GM12878 (cell line): ENCODE data around the gene EXD3. TPM values are rescaled to one million over a fixed set of nuclear protein-coding genes. Genes with fewer than 3 reads are reported as not detected.

Experiments used
- ATAC-seq: fragments of 200-7000 bp; cut with Tn5 transposase; 3 replicates; pipeline ENCODE4 v1.9.1; 2020; ENCODE audit warnings: mild to moderate bottlenecking, moderate library complexity
- BruUV-seq: library from RNA; stranded (reverse); fragments of 400-500 nt; replicated peaks from 2 replicates; lab custom pipeline; 2021; lab: Mats Ljungman, UMichigan
- CTCF ChIA-PET: fragments of 300-600 bp; sonication (Branson Sonifier 250); formaldehyde crosslinking; extraction: SDS; loops from one replicate; lab custom pipeline; 2021; ENCODE audit warnings: inconsistent platforms; lab: Yijun Ruan, JAX
- POLR2A ChIA-PET: fragments of 350-600 bp; formaldehyde crosslinking; extraction: SDS; loops from one replicate; lab custom pipeline; 2021; ENCODE audit warnings: inconsistent platforms; lab: Charles Lee
- RAD21 ChIA-PET: fragments of 300-600 bp; sonication (Branson Sonifier 250); formaldehyde crosslinking; loops from one replicate; lab custom pipeline; 2023; ENCODE audit warnings: antibody characterized with exemption; ENCODE audit not compliant: unreplicated experiment; lab: Charles Lee
- SMC1A ChIA-PET: fragments of 300-600 bp; sonication (Branson Sonifier 250); formaldehyde crosslinking; loops from one replicate; lab custom pipeline; 2023; ENCODE audit not compliant: unreplicated experiment, uncharacterized antibody; lab: Charles Lee
- DNase-seq: peaks from one replicate; pipeline ENCODE4 v3.0.0-alpha.2; 2011; ENCODE audit warnings: low read depth, low spot score
- FAIRE-seq: peaks from 3 replicates; lab custom pipeline; 2011; peaks lifted over from hg19 to GRCh38; lab: Jason Lieb, UNC
- H2AFZ ChIP-seq: 2 replicates; pipeline ENCODE4 v1.6.0; 2011; ENCODE audit warnings: low read depth, low read length, control low read depth; ENCODE audit not compliant: control insufficient read depth
- H3K27ac ChIP-seq: 2 replicates; pipeline ENCODE4 v1.5.1; 2011; ENCODE audit warnings: control low read depth; ENCODE audit not compliant: control insufficient read depth, insufficient read depth
- H3K27me3 ChIP-seq, 2 experiments: replicated peaks in 1 of 2; 2 replicates each; pipeline versions ENCODE4 v1.6.0 to v1.6.1; 2011; ENCODE audit warnings: low read length in 1 of 2; ENCODE audit not compliant: control insufficient read depth in 2 of 2, insufficient read depth in 2 of 2
- H3K36me3 ChIP-seq, 2 experiments: 2 replicates each; pipeline ENCODE4 v1.5.1; 2011; ENCODE audit warnings: low read length in 1 of 2; ENCODE audit not compliant: control insufficient read depth in 2 of 2, insufficient read depth in 2 of 2
- H3K4me1 ChIP-seq: 2 replicates; pipeline ENCODE4 v1.6.1; 2011; ENCODE audit warnings: mild to moderate bottlenecking, low read length, moderate library complexity, mixed read lengths; ENCODE audit not compliant: control insufficient read depth, insufficient read depth
- H3K4me2 ChIP-seq: 2 replicates; pipeline ENCODE4 v1.6.0; 2011; ENCODE audit warnings: control low read depth; ENCODE audit not compliant: control insufficient read depth, insufficient read depth
- H3K4me3 ChIP-seq: fragments of 200-600 bp; sonication (generic); 2 replicates; pipeline ENCODE4 v1.5.1; 2016
- H3K79me2 ChIP-seq: 2 replicates; pipeline ENCODE4 v1.6.0; 2011; ENCODE audit warnings: low read length; ENCODE audit not compliant: control insufficient read depth, insufficient read depth
- H3K9ac ChIP-seq: 2 replicates; pipeline ENCODE4 v1.8.0; 2011; ENCODE audit warnings: low read length, control low read depth, mixed read lengths; ENCODE audit not compliant: control insufficient read depth, insufficient read depth
- H3K9me3 ChIP-seq: replicated peaks from 3 replicates; pipeline ENCODE4 v1.5.1; 2011; ENCODE audit warnings: mild to moderate bottlenecking, low read length; ENCODE audit not compliant: control insufficient read depth, insufficient read depth
- H4K20me1 ChIP-seq: 2 replicates; pipeline ENCODE4 v1.6.0; 2011; ENCODE audit not compliant: control insufficient read depth, insufficient read depth
- BRCA1 ChIP-seq: IDR thresholded peaks from 2 replicates; pipeline ENCODE4 v1.6.1; 2011; ENCODE audit warnings: low read depth, low read length, improper control_type of control experiment
- DPF2 ChIP-seq: fragments of 450-650 bp; IDR thresholded peaks from 2 replicates; pipeline ENCODE4 v1.6.1; 2017; ENCODE audit warnings: mild to moderate bottlenecking
- EED ChIP-seq: sonication (generic); IDR thresholded peaks from 2 replicates; pipeline ENCODE4 v1.6.1; 2016; ENCODE audit warnings: antibody characterized with exemption, low read depth
- EGR1 ChIP-seq, 2 experiments: IDR thresholded peaks; 1 replicate in 1 of 2; 2 replicates in 1 of 2; pipeline ENCODE4 v1.6.1; 2011 to 2012; ENCODE audit warnings: low read depth in 2 of 2, low read length in 2 of 2, borderline replicate concordance in 1 of 2, mild to moderate bottlenecking in 1 of 2, moderate library complexity in 1 of 2
- EP300 ChIP-seq, 2 experiments: fragments of 150-350 bp in 1 of 2; IDR thresholded peaks; 2 replicates each; pipeline ENCODE4 v1.6.1; 2011 to 2012; ENCODE audit warnings: low read depth in 2 of 2, low read length in 2 of 2, borderline replicate concordance in 1 of 2, improper control_type of control experiment in 1 of 2, inconsistent platforms in 1 of 2; ENCODE audit not compliant: control insufficient read depth in 1 of 2
- EZH2 ChIP-seq: IDR thresholded peaks from 2 replicates; pipeline ENCODE4 v1.6.1; 2012; ENCODE audit warnings: low read depth, mild to moderate bottlenecking, control low read depth, inconsistent platforms, low read length, borderline replicate concordance; ENCODE audit not compliant: control insufficient read depth
- LARP7 ChIP-seq: fragments of 450-650 bp; IDR thresholded peaks from 2 replicates; pipeline ENCODE4 v1.6.1; 2017; ENCODE audit warnings: mild to moderate bottlenecking
- MAX ChIP-seq: IDR thresholded peaks from 2 replicates; pipeline ENCODE4 v1.6.1; 2012; ENCODE audit warnings: low read depth, low read length, improper control_type of control experiment
- MEF2B ChIP-seq: fragments of 450-650 bp; IDR thresholded peaks from 2 replicates; pipeline ENCODE4 v1.6.1; 2018; ENCODE audit warnings: mild to moderate bottlenecking, moderate library complexity; ENCODE audit not compliant: partially characterized antibody, poor library complexity, severe bottlenecking
- MTA2 ChIP-seq: fragments of 450-650 bp; IDR thresholded peaks from 2 replicates; pipeline ENCODE4 v1.6.1; 2016; ENCODE audit warnings: low read depth, mild to moderate bottlenecking, moderate library complexity
- PKNOX1 ChIP-seq: fragments of 450-650 bp; IDR thresholded peaks from 2 replicates; pipeline ENCODE4 v1.6.1; 2016; ENCODE audit warnings: mild to moderate bottlenecking
- SP1 ChIP-seq: IDR thresholded peaks from one replicate; pipeline ENCODE4 v1.6.1; 2011; ENCODE audit warnings: low read depth, low read length
- SRF ChIP-seq, 2 experiments: IDR thresholded peaks; 2 replicates each; pipeline ENCODE4 v1.6.1; 2011; ENCODE audit warnings: low read depth in 2 of 2, low read length in 2 of 2, mild to moderate bottlenecking in 1 of 2, moderate library complexity in 1 of 2
- STAT3 ChIP-seq: IDR thresholded peaks from 2 replicates; pipeline ENCODE4 v1.6.1; 2011; ENCODE audit warnings: low read depth, low read length, improper control_type of control experiment
- TCF12 ChIP-seq: IDR thresholded peaks from 2 replicates; pipeline ENCODE4 v1.6.1; 2011; ENCODE audit warnings: low read depth, mild to moderate bottlenecking, low read length
- ZNF687 ChIP-seq: fragments of 450-650 bp; IDR thresholded peaks from 2 replicates; pipeline ENCODE4 v1.6.1; 2017; ENCODE audit warnings: mild to moderate bottlenecking, moderate library complexity
- WGBS: methylation state at CpG from one replicate; pipeline ENCODE4 v1.1.6; 2016; ENCODE audit warnings: low lambda C conversion rate; ENCODE audit not compliant: insufficient replicate concordance, insufficient coverage; ENCODE audit errors: missing lambda C conversion rate; 5-methylcytosine and 5-hydroxymethylcytosine counted together
- in situ Hi-C: fragments of 300-500 bp; cut with MboI; formaldehyde crosslinking; loops from 9 replicates; pipeline ENCODE4 v1.14.3; 2018; ENCODE audit warnings: mixed read lengths
- intact Hi-C: fragments of 100-400 bp; cut with micrococcal nuclease; formaldehyde crosslinking; loops from one replicate; pipeline ENCODE4 v1.14.2; 2022; ENCODE audit not compliant: unreplicated experiment
- polyA plus RNA-seq, 11 experiments: library from polyadenylated mRNA; depleted of rRNA in 4 of 11; unstranded in 6 of 11; stranded (reverse) in 5 of 11; fragments of >200 nt; fragmentation: Nextera tagmentation in 4 of 11; fragmentation: Illumina TruSeq in 1 of 11; extraction: Ambion mirVana in 4 of 11; extraction: Trizol in 1 of 11; gene quantifications; 1 replicate in 1 of 11; 2 replicates in 10 of 11; pipeline versions ENCODE4 v1.2.1 to v1.2.3, GENCODE V29; 2011 to 2016; ENCODE audit warnings: inconsistent platforms in 2 of 11, missing spikeins in 2 of 11, low read depth in 1 of 11
- total RNA-seq, 4 experiments: library from RNA; depleted of rRNA in 3 of 4; stranded (reverse); fragments of >200 nt in 3 of 4; fragmentation: Illumina TruSeq in 1 of 4; extraction: Trizol in 1 of 4; gene quantifications; 2 replicates each; pipeline versions ENCODE4 v1.2.1 to v1.2.3, GENCODE V29; 2013 to 2021

EXD3 gene
- total and polyA plus RNA-seq, 10 of the 15 experiments (the other 5 are each of a cell fraction or from before 2014, with no cell fraction given) = 0.21 to 7.1 (median 3.6) TPM

GRCh38 chr9:137412431-137412830, 10.5 kb downstream of the EXD3 start (continued):
- no peak for TF ChIP-seq BRCA1
- no peak for TF ChIP-seq DPF2
- TF ChIP-seq MAX = no peak
- TF ChIP-seq STAT3 = no peak
- no peak for TF ChIP-seq PKNOX1
- TF ChIP-seq EGR1 (IDR thresholded peaks at IDR 0.05; ENCODE audit: borderline replicate concordance in 1 of 2, low read depth in 2 of 2, low read length in 2 of 2) = no peak

- peak overlapping the region; percentile 38; the same call in 1 of the 2 replicates for H3K4me3 ChIP-seq
- peak; percentile 70 for FAIRE-seq
- in situ Hi-C loops (no loop called here), intact Hi-C loops (no loop called here)
- H3K79me2 ChIP-seq = peaks cover 2% of the 10 kb centered on the region
- peaks cover 29% of the 10 kb centered on the region for H3K4me1 ChIP-seq
- no peaks in the 10 kb centered on the region for H3K36me3 ChIP-seq
- ChIA-PET POLR2A (interaction anchor here (1.7 kb wide), 1 partner anchor 96 kb away, joined by 4 read pairs; no protein-coding TSS in a partner anchor), RAD21 (interaction anchor here (1.6 kb wide), 1 partner anchor 11 kb away, joined by 4 read pairs; the partner anchor contains the start of gene EXD3), SMC1A (interaction anchor here (0.8 to 1.3 kb wide), 2 partner anchors 10 to 109 kb away, joined by 3 to 4 read pairs; partner anchors contain the start of gene NRARP), CTCF (interaction anchor here (1.2 to 1.3 kb wide), 2 partner anchors 11 to 110 kb away, joined by 4 to 5 read pairs; partner anchors contain the start of genes EXD3, NOXA1 and NRARP)
- H2AFZ ChIP-seq = no peak overlapping the region
- no peak overlapping the region; the same call in 1 of the 2 replicates for H3K9ac ChIP-seq
- ATAC-seq = peak; percentile 72
- H3K27ac ChIP-seq = peak overlapping the region; percentile 62
- DNase-seq = peak; percentile 43
- H3K9me3 ChIP-seq = no peaks in the 10 kb centered on the region
- H3K4me2 ChIP-seq = peak overlapping the region; percentile 78
- WGBS = 2% methylated on average over 19 of the region's 30 CpGs
- no peaks in the 10 kb centered on the region for H3K27me3 ChIP-seq
- no peaks in the 10 kb centered on the region for H4K20me1 ChIP-seq
- BruUV-seq = no TSS peak
- peak; percentile 54 for TF ChIP-seq MTA2
- peak; percentile 30; the same call in 1 of the 2 replicates for TF ChIP-seq LARP7
- TF ChIP-seq ZNF687 = 0 out of 2 replicates have a peak, but pooled peaks have one; percentile 30
- TF ChIP-seq EGR1 (IDR thresholded peaks at IDR 0.05; ENCODE audit: borderline replicate concordance in 1 of 2, low read depth in 2 of 2, low read length in 2 of 2) = peak in 1 of 2 experiments; percentile 51; a peak in 1 of 3 replicates
- peak; percentile 45; the same call in 1 of the 2 replicates for TF ChIP-seq TCF12
- peak; percentile 57 for TF ChIP-seq MEF2B
- TF ChIP-seq EED = peak; percentile 86
- TF ChIP-seq SRF (IDR thresholded peaks at IDR 0.05; ENCODE audit: low read depth in 2 of 2, low read length in 2 of 2) = no peak
- TF ChIP-seq SP1 = peak; percentile 27
- peak in 1 of 2 experiments; percentile 12; a peak in 1 of 4 replicates for TF ChIP-seq EP300 (IDR thresholded peaks at IDR 0.05; ENCODE audit: borderline replicate concordance in 1 of 2, control insufficient read depth in 1 of 2, low read depth in 2 of 2, low read length in 2 of 2)
- TF ChIP-seq EZH2 = no peak
Measured at GRCh38 chr9:137411645-137412380, 11.1 kb downstream of the EXD3 start.
